Measurements from ENCODE around the gene GPBP1L1.
"Not testable (repeated sequence)": the region's sequence is repeated elsewhere in the genome, so short reads cannot be mapped to it uniquely, and the experiment has no call there.

The GPBP1L1 gene

DNA sequence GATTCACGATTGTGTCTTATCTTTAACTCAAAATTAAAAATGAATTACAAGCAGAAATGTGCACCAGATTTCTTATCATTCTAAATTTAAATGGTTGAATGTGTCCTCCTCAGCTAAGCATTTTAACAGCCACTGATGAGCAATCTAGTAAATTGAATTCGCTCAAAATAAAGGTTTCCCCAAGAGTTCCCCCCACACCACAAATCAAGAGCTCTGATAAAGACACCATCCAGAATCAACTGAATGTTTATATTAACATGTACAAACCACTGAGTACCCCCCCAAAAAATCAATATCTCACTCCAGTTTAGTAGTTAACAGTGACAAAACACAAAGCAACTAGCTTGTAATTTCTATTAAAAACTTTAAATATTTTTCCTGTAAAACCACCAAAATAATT lies 1.9 kb downstream of the GPBP1L1 start:
- DNase-seq (ENCODE audit: low read depth in 2 of 3, low spot score in 1 of 3): no peak

- DNase-seq (ENCODE audit: low read depth in 2 of 3, low spot score in 1 of 3): no peak
Measured at GRCh38 chr1:45682942-45683341, 3.4 kb downstream of the GPBP1L1 start.

DNA sequence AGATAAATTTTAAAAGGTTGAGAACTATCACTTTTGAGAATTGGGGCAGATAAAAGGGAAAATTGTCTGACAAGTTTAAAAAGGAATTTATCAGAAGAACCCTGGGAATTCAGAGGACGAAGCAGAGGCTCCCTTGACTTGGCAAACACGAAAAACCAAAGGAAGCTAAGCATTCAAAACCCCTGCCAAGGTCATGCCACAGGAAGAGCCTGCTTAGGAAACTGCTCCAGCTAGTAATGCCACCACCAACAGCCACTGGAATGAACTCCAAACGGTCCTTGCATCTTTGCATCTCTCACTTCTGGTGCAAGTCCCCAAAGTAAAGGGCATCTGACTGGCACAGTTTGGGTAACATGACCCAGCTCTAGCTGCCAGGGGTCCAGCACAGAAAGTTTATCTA lies 7.2 kb downstream of the GPBP1L1 start:
- DNase-seq (ENCODE audit: low read depth in 2 of 3, low spot score in 1 of 3): no peak

GRCh38 chr1:45678489-45678888 lies 7.8 kb downstream of the GPBP1L1 start:
- DNase-seq (ENCODE audit: low read depth in 2 of 3, low spot score in 1 of 3): no peak

- DNase-seq (ENCODE audit: low read depth in 2 of 3, low spot score in 1 of 3): no peak
Measured at GRCh38 chr1:45677751-45678245, 8.5 kb downstream of the GPBP1L1 start.

DNA sequence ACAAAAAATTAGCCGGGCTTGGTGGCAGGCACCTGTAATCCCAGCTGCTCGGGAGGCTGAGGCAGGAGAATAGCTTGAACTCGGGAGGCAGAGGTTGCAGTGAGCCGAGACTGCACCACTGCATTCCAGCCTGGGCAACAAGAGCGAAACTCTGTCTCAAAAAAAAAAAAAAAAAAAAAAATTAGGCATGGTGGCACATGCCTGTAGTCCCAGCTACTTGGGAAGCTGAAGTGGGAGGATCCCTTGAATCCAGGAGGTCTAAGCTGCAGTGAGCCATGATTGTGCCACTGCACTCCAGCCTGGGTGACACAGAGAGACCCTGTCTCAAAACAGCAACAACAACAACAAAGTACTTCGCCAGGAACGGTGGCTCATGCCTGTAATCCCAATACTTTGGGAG lies 9.8 kb downstream of the GPBP1L1 start:
- not testable (repeated sequence) for DNase-seq (ENCODE audit: low read depth in 2 of 3, low spot score in 1 of 3)

DNA sequence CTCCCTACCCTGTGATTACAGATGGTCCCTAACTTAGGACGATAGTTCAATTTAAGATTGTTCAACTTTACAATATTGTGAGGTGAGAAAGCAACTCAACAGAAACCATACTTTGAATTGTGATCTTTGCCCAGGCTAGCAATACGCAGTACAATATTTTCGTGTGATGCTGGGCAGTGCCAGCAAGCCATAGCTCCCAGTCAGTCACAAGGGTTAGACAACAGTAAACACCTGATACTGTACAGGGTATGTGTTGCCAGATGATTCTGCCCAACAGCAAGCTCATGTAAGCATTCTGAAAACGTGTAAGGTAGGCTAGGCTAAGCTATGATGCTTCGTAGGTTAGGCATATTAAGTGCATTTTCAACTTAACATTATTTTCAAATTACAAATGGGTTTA lies 11.9 kb downstream of the GPBP1L1 start:
- DNase-seq (ENCODE audit: low read depth in 2 of 3, low spot score in 1 of 3): no peak

- no peak for DNase-seq (ENCODE audit: low read depth in 2 of 3, low spot score in 1 of 3)
Measured at GRCh38 chr1:45673956-45674355, 12.4 kb downstream of the GPBP1L1 start.

DNA sequence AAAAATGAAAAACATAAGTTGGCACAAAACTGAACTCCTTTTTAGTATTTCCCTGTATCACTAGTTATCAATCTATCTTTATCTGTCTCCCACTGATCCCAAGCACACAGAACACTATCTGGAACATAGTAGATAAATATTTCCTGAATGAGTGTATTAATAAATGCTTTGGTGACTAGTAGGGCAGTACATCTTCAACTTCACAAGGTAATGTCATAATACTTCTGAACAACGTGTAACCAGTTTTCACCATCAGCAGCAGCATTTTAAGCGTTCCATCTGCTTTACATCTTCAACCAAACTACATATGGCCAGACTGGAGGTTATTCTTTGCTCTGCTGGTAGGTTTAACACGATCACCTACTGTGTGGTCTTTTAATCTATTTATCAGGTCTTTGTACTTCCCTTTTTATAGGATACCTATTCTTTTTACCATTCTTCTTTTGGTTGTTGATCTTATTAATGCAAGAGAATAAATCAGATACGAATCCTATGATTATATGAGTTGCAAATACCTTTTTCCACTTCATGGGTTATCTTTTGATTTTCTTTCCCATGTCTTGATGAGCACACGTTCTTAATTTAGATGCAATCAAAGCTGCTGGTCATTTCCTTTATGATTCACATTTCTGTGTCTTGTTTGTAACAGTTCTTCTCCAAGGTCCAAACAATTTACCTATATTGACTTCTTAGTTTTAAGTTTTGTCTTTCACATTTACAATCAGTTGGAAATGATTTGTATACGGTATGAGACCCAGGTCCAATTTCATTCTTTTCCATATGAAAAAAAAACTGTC lies 16.3 kb downstream of the GPBP1L1 start:
- no peak for DNase-seq (ENCODE audit: low read depth in 2 of 3, low spot score in 1 of 3)

DNA sequence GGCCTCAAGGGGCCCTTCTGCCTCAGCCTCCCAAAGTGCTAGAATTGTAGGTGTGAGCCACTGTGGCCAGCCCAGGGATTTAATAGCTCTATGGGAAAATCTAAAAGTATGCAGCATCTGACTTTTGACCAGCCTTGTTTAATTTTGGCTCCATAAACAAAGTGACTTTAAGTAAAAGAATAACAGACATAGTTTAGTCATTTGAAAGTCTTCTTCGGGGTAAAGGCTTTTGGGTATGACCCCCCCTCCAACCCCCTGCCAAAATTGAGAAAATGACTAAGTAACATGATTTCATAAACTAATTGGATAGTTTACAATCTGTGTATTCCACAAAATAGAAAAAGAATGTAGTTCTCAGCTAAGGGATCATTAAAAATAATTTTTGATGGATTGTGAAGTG lies 17.0 kb downstream of the GPBP1L1 start:
- DNase-seq (ENCODE audit: low read depth in 2 of 3, low spot score in 1 of 3): no peak

DNA sequence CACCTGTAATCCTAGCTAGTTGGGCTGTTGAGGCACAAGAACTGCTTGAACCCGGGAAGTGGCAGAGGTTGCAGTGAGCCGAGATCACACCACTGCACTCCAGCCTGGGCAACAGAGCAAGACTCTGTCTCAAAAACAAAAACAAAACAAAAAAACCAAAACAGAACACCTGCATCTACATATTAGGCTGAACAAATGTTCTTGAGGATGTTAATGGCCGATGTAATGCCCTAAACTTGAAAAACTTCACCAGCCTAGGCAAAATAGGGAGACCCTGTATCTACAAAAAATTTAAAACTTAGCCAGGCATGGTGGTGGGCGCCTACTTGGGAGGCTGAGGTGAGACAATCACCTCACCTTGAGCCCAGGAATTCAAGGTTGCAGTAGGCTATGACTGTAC lies 17.8 kb downstream of the GPBP1L1 start:
- no peak for DNase-seq (ENCODE audit: low read depth in 2 of 3, low spot score in 1 of 3)

- DNase-seq (ENCODE audit: low read depth in 2 of 3, low spot score in 1 of 3): no peak
Measured at GRCh38 chr1:45667321-45668111, 18.8 kb downstream of the GPBP1L1 start.

- no peak for DNase-seq (ENCODE audit: low read depth in 2 of 3, low spot score in 1 of 3)
Measured at GRCh38 chr1:45666836-45667235, 19.5 kb downstream of the GPBP1L1 start.

- no peak for DNase-seq (ENCODE audit: low read depth in 2 of 3, low spot score in 1 of 3)
Measured at GRCh38 chr1:45660336-45660735, 26.0 kb downstream of the GPBP1L1 start.

- DNase-seq (ENCODE audit: low read depth in 2 of 3, low spot score in 1 of 3): no peak
Measured at GRCh38 chr1:45659222-45659621, 27.1 kb downstream of the GPBP1L1 start.

- DNase-seq (ENCODE audit: low read depth in 2 of 3, low spot score in 1 of 3): no peak
Measured at GRCh38 chr1:45658171-45658570, 28.2 kb downstream of the GPBP1L1 start.

DNA sequence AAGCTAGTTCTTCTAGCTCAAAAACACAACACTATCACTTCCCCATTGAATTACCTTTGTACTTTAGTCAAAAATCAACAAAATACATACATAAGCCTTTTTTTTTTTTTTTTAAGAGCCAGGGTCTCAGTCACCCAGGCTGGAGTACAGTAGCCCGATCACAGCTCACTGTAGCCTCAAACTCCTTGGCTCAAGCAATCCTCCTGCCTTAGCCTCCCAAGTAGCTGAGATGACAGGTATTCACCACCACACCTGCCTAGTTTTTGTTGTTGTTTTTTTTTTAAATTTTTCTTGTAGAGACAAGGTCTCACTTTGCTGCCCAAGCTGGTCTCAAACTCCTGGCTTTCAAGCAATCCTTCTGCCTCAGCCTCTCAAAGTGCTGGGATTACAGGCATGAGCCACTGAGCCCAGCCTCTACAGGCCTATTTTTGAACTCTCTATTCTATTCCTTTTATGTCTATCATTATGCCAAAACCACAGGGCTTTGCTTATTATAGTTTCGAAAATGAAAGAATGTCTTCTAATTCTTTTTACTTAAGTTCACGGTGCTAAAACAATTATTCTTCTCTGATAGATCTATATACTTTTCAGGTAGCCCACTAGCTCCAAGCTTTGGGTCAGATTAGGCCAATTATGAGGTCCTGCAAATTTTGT lies 29.6 kb downstream of the GPBP1L1 start:
- no peak for DNase-seq (ENCODE audit: low read depth in 2 of 3, low spot score in 1 of 3)

GRCh38 chr1:45654540-45655280 lies 31.6 kb downstream of the GPBP1L1 start:
- DNase-seq (ENCODE audit: low read depth in 2 of 3, low spot score in 1 of 3): no peak

GRCh38 chr1:45647248-45648021 lies 38.9 kb downstream of the GPBP1L1 start:
- DNase-seq (ENCODE audit: low read depth in 2 of 3, low spot score in 1 of 3): no peak

DNA sequence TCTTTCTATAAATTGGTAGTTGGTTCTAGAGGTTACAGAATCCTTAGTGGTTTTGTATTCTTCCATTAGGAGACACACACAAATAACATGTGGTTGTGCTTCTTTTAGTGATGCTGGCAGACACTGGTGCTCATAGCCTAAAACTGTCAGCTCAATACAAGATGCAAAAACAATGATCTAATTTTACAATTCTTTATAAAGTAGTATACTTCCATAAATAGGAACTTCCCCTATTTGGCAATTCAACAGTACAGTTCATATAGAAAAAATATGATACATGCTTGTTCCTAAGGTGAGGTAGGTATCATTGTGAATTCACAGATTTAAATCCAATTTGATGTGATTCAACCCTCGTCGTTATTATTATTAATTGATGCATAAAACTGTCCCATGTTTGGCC lies 41.7 kb downstream of the GPBP1L1 start:
- DNase-seq (ENCODE audit: low read depth in 2 of 3, low spot score in 1 of 3): no peak

Data from stimulated activated CD4-positive, alpha-beta T cell treated with anti-CD3 and anti-CD28 coated beads, Interleukin-12 subunit alpha, Interleukin-12 subunit beta, amount 100 ng/mL, for 48 hours (primary cell).